ENCODE data around the gene MAPK8IP3.

- TF ChIP-seq, protein P1, sequence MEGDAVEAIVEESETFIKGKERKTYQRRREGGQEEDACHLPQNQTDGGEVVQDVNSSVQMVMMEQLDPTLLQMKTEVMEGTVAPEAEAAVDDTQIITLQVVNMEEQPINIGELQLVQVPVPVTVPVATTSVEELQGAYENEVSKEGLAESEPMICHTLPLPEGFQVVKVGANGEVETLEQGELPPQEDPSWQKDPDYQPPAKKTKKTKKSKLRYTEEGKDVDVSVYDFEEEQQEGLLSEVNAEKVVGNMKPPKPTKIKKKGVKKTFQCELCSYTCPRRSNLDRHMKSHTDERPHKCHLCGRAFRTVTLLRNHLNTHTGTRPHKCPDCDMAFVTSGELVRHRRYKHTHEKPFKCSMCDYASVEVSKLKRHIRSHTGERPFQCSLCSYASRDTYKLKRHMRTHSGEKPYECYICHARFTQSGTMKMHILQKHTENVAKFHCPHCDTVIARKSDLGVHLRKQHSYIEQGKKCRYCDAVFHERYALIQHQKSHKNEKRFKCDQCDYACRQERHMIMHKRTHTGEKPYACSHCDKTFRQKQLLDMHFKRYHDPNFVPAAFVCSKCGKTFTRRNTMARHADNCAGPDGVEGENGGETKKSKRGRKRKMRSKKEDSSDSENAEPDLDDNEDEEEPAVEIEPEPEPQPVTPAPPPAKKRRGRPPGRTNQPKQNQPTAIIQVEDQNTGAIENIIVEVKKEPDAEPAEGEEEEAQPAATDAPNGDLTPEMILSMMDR (IDR thresholded peaks at IDR 0.05): no peak
- no peak for TF ChIP-seq POLR2A (IDR thresholded peaks at IDR 0.05)
Observed at GRCh38 chr16:1794908-1795666, 89.1 kb downstream of the MAPK8IP3 start.

Data from adrenal gland (tissue), 5 donors.